Measurements from ENCODE around the gene IL20RA.

GRCh38 chr6:137044366-137045221 lies at the start of gene IL20RA:
- TF ChIP-seq CTCF (IDR thresholded peaks at IDR 0.05; ENCODE audit: low read length) (no peak; the same call in 1 of the 2 replicates), EZH2phosphoT487 (IDR thresholded peaks at IDR 0.05; ENCODE audit: low read length) (no peak), EZH2 (optimal IDR thresholded peaks at IDR 0.05; ENCODE audit: low read depth, low read length) (no peak)

Measured in MM.1S (cell line).